Stimulated activated CD4-positive, alpha-beta T cell treated with anti-CD3 and anti-CD28 coated beads, Interleukin-1b, Interleukin-23, amount 100 ng/mL, for 24 hours (primary cell): ENCODE measurements around the gene PI4KA.
"Not testable (repeated sequence)": the region's sequence is repeated elsewhere in the genome, so short reads cannot be mapped to it uniquely, and the experiment has no call there.

Experiments used
- DNase-seq, 4 experiments: peaks; one replicate each; pipeline ENCODE4 v3.0.0-alpha.2; 2020; ENCODE audit warnings: low read depth in 4 of 4, low spot score in 1 of 4

PI4KA gene

DNA sequence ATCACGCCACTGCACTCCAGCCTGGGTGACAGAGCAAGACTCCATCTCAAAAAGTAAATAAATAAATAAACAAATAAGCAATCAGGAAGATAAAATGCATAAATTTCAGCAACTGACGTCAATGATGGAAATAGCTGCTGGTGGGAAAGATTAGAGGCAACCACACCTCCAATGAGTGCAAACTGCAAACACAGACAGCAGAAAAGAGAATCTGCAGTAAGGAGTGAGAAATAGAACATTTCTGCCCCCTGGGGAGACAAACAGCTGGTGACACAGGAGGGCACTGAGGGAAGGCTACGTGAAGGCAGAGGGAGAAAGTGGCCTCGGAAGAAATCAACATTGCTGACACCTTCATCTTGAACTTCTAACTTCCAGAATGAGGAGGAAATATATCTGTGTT lies 6.5 kb downstream of the PI4KA start:
- DNase-seq: no peak

GRCh38 chr22:20847318-20847822 lies 11.2 kb downstream of the PI4KA start:
- no peak for DNase-seq

DNA sequence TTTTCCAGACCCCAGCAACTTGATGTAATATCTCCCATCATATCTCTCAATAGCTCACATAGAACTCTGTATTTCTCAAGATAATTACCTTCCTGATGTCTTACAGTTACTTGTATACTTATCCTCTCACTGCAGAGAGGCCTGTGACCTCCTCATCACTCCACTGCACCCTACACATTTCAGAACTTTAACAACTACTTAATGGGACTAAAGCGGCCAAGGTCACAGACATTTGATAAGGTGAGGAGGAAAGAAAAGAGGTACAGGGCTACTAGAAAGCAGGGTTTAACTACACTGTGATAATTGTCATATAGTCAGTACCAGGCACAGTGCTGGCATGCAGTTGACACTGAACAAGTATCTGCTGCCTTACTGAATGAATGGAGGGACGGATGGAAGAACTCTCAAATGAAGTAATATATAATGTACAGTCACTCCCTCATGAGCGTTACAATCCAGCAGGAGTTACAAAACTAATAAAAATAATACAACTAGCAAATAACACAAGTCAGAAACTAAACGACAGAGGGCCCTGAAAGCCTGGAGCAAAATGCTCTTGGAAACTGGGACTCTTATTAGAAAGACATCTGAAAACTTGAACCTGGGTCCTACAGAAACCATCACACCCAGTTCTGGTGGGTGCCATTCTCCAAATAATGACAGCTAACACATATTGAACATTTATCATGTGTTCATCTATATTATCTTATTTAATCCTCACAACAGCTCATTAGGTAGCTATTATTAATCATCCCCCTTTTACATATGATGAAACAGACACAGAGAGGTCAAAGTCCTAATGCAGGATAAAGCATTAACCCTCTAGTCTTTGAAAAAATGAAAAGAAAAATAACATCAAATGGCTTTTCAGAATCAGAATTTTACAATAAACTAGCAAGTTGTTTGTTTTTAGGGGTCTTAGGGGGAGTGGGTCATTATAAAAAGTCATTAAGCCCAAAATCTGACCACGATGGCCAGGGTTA lies 14.3 kb downstream of the PI4KA start:
- no peak for DNase-seq

GRCh38 chr22:20843501-20843900 lies 15.1 kb downstream of the PI4KA start:
- DNase-seq: no peak

- DNase-seq: no peak
These were observed 17.8 kb downstream of the PI4KA start for GRCh38 chr22:20840646-20841371.

DNA sequence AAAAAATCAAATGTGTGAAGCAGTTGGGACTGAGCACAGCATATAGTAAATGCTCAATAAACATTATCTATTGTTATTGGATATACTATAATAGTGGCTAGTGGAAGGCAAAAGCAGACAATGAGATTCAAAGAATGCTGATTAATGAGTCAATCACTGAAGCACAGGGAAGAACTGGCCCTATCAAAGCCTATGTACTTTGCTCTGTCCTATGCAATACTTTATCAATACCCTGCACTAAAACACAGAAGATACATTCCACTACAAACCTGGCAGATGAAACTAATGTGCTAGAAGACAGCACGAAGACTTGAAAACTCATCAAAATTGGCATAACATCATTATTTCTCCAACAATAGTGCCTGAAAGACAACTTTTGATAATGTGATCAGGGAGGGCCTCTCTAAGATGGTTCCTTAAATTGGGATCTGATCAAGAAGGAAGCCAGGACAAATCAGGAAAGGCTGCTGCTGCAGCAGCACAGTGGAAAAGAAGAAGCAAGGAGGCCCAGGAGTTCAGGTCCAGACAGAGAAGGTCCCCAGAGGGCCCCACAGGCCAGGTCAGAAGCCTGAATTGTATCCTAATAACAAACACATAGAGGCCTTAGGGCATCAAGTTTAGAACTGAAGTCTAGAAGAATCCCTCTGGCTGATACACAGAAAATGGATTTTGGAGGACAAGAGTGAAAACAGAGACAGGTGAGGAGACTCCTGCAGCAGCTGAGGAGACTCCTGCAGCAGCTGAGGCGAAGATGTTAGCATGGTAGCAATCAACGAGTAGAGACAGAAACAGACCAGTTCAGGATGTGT lies 18.6 kb downstream of the PI4KA start:
- DNase-seq: no peak

- DNase-seq: not testable (repeated sequence)
These were observed 19.3 kb downstream of the PI4KA start for GRCh38 chr22:20839354-20839753.

- DNase-seq: no peak
These were observed 21.4 kb downstream of the PI4KA start for GRCh38 chr22:20836987-20837823.

GRCh38 chr22:20834725-20835124 lies 23.9 kb downstream of the PI4KA start:
- DNase-seq: no peak

- DNase-seq: no peak
These were observed 24.4 kb downstream of the PI4KA start for GRCh38 chr22:20834206-20834605.

- DNase-seq: no peak
These were observed 25.4 kb downstream of the PI4KA start for GRCh38 chr22:20833225-20833665.

DNA sequence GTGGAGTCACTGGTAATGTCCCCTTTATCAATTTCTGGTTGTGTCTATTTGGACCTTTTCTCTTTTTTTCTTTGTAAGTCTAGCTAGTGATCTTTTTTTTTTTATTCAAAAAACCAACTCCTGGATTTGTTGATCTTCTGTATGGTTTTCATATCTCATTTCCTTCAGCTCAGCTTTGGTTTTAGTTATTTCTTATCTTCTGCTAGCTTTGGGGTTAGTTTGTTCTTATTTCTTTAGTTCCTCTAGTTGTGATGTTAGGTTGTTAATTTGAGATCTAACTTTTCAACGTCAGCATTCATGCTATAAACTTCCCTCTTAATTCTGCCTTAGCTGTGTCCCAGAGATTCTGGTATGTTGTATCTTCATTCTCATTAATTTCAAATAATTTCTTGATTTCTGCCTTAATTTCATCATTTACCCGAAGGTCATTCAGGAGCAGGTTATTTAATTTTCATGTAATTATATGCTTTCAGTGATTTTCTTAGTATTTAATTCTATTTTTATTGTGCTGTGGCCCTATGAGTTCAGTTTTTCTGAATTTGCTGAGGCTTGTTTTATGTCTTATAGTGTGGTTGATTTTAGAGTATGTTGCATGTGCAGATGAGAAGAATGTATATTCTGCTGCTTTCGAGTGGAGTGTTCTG lies 29.0 kb downstream of the PI4KA start:
- no peak for DNase-seq

- not testable (repeated sequence) for DNase-seq
These were observed 32.0 kb downstream of the PI4KA start for GRCh38 chr22:20826373-20827152.

DNA sequence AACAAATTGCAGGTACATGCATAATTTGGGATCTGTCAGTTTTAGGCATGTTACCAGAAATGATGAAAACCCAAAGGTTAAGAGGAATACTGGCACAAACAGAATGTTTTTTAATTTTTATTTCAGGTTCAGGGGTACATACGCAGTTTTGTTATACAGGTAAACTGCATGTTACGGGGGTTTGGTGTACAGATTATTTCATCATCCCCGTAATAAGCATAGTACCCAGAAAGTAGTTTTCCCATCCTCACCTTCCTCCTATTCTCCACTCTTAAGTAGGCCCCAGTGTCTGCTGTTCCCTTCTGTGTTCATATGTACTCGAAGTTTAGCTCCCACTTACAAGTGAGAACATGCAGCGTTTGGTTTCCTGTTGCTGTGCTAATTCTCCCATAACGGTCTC lies 33.0 kb downstream of the PI4KA start:
- no peak for DNase-seq

DNA sequence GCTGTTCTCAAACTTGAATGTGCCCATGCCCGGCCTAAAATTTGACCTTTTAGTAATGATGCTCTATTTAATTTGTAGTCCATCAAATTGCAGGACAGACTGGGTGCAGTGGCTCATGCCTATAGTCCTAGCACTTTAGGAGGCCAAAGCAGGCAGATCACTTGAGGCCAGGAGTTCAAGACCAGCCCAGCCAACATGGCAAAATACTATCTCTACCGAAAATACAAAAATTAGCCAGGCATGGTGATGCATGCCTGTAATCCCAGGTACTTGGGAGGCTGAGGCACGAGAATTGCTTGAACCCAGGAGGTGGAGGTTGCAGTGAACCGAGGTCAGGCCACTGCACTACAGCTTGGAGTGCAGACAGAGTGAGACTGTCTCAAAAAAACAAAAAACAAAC lies 33.4 kb downstream of the PI4KA start:
- DNase-seq: not testable (repeated sequence)

- no peak for DNase-seq
These were observed 35.3 kb downstream of the PI4KA start for GRCh38 chr22:20823264-20823663.

GRCh38 chr22:20822240-20822639 lies 36.4 kb downstream of the PI4KA start:
- no peak for DNase-seq

GRCh38 chr22:20821717-20822239 lies 36.8 kb downstream of the PI4KA start:
- not testable (repeated sequence) for DNase-seq

- DNase-seq: no peak
These were observed 39.1 kb downstream of the PI4KA start for GRCh38 chr22:20819471-20819870.
